Measurements from ENCODE around the gene MAGOH. TPM values are rescaled to one million over a fixed set of nuclear protein-coding genes. Genes with fewer than 3 reads are reported as not detected.

Gene MAGOH
- total RNA-seq, 2 experiments from 2014 or later = 59.1 to 65.2 TPM

GRCh38 chr1:53250325-53250724 lies 12.0 kb upstream of the MAGOH start:
- DNase-seq (no peak), ATAC-seq (ENCODE audit: poor library complexity) (no peak)
- Mint-ChIP-seq H3K36me3 (ENCODE audit: low read depth) (peaks cover 13% of the 10 kb centered on the region), H3K27me3 (no peaks in the 10 kb centered on the region), H3K4me1 (ENCODE audit: low read depth) (no peaks in the 10 kb centered on the region), H3K27ac (no peak overlapping the region), H3K4me3 (no peak overlapping the region), H3K9me3 (no peaks in the 10 kb centered on the region)
- no peaks in the 10 kb centered on the region for H3K27me3 ChIP-seq (ENCODE audit: control insufficient read depth in 1 of 2, insufficient read depth in 2 of 2, low read length in 2 of 2)
- CTCF ChIA-PET = no interaction called here
- H3K4me1 ChIP-seq (ENCODE audit: insufficient read depth, low read length) = no peaks in the 10 kb centered on the region
- no peak overlapping the region for H3K27ac ChIP-seq (ENCODE audit: low read depth in 1 of 2, low read length in 2 of 2)
- TF ChIP-seq, protein P1, sequence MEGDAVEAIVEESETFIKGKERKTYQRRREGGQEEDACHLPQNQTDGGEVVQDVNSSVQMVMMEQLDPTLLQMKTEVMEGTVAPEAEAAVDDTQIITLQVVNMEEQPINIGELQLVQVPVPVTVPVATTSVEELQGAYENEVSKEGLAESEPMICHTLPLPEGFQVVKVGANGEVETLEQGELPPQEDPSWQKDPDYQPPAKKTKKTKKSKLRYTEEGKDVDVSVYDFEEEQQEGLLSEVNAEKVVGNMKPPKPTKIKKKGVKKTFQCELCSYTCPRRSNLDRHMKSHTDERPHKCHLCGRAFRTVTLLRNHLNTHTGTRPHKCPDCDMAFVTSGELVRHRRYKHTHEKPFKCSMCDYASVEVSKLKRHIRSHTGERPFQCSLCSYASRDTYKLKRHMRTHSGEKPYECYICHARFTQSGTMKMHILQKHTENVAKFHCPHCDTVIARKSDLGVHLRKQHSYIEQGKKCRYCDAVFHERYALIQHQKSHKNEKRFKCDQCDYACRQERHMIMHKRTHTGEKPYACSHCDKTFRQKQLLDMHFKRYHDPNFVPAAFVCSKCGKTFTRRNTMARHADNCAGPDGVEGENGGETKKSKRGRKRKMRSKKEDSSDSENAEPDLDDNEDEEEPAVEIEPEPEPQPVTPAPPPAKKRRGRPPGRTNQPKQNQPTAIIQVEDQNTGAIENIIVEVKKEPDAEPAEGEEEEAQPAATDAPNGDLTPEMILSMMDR (IDR thresholded peaks at IDR 0.05) = no peak
- peaks cover 5% of the 10 kb centered on the region for H3K36me3 ChIP-seq (ENCODE audit: insufficient read depth, low read length)
- intact Hi-C loops (cut with DNase I, micrococcal nuclease) = no loop called here
- POLR2A ChIA-PET = no interaction called here
- no peak overlapping the region for H3K4me3 ChIP-seq (ENCODE audit: low read length)
- H3K9me3 ChIP-seq (ENCODE audit: control insufficient read depth in 1 of 2, insufficient read depth in 1 of 2, low read length in 2 of 2) = no peaks in the 10 kb centered on the region

GRCh38 chr1:53249706-53250105 lies 11.4 kb upstream of the MAGOH start:
- Histone ChIP-seq H3K4me1 (ENCODE audit: insufficient read depth, low read length) (no peaks in the 10 kb centered on the region), H3K27ac (ENCODE audit: low read depth in 1 of 2, low read length in 2 of 2) (no peak overlapping the region), H3K9me3 (ENCODE audit: control insufficient read depth in 1 of 2, insufficient read depth in 1 of 2, low read length in 2 of 2) (no peaks in the 10 kb centered on the region), H3K27me3 (ENCODE audit: control insufficient read depth in 1 of 2, insufficient read depth in 2 of 2, low read length in 2 of 2) (no peaks in the 10 kb centered on the region), H3K4me3 (ENCODE audit: low read length) (no peak overlapping the region), H3K36me3 (ENCODE audit: insufficient read depth, low read length) (peaks cover 5% of the 10 kb centered on the region)
- ATAC-seq (ENCODE audit: poor library complexity) = no peak
- intact Hi-C loops (cut with DNase I, micrococcal nuclease) = no loop called here
- ChIA-PET CTCF (no interaction called here), POLR2A (no interaction called here)
- Mint-ChIP-seq H3K36me3 (ENCODE audit: low read depth) (peaks cover 12% of the 10 kb centered on the region), H3K27ac (no peak overlapping the region), H3K4me3 (no peak overlapping the region), H3K27me3 (no peaks in the 10 kb centered on the region), H3K9me3 (no peaks in the 10 kb centered on the region), H3K4me1 (ENCODE audit: low read depth) (no peaks in the 10 kb centered on the region)
- no peak for DNase-seq
- TF ChIP-seq, protein P1 (IDR thresholded peaks at IDR 0.05) = no peak

GRCh38 chr1:53246261-53247134 lies 8.2 kb upstream of the MAGOH start:
- no peaks in the 10 kb centered on the region for H3K9me3 ChIP-seq (ENCODE audit: control insufficient read depth in 1 of 2, insufficient read depth in 1 of 2, low read length in 2 of 2)
- peaks cover 5% of the 10 kb centered on the region for H3K36me3 Mint-ChIP-seq (ENCODE audit: low read depth)
- CTCF ChIA-PET = no interaction called here
- H3K4me1 ChIP-seq (ENCODE audit: insufficient read depth, low read length) = no peaks in the 10 kb centered on the region
- H3K4me1 Mint-ChIP-seq (ENCODE audit: low read depth) = no peaks in the 10 kb centered on the region
- intact Hi-C loops (cut with DNase I, micrococcal nuclease) = no loop called here
- DNase-seq = no peak
- ATAC-seq (ENCODE audit: poor library complexity) = no peak
- H3K4me3 ChIP-seq (ENCODE audit: low read length) = no peak overlapping the region
- H3K36me3 ChIP-seq (ENCODE audit: insufficient read depth, low read length) = peaks cover 5% of the 10 kb centered on the region
- TF ChIP-seq, protein P1 (IDR thresholded peaks at IDR 0.05) = no peak
- H3K27me3 ChIP-seq (ENCODE audit: control insufficient read depth in 1 of 2, insufficient read depth in 2 of 2, low read length in 2 of 2) = no peaks in the 10 kb centered on the region
- no peaks in the 10 kb centered on the region for H3K27me3 Mint-ChIP-seq
- no peak overlapping the region for H3K4me3 Mint-ChIP-seq
- H3K27ac ChIP-seq (ENCODE audit: low read depth in 1 of 2, low read length in 2 of 2) = no peak overlapping the region
- no peak overlapping the region for H3K27ac Mint-ChIP-seq
- no peaks in the 10 kb centered on the region for H3K9me3 Mint-ChIP-seq
- POLR2A ChIA-PET = no interaction called here

All from CD4-positive, alpha-beta T cell (primary cell).